PC-9 (cell line): ENCODE results near the gene TSHZ2.

ENCODE experiments used
- EZH2 ChIP-seq: fragments of 200-600 bp; sonication (generic); IDR thresholded peaks from 2 replicates; pipeline ENCODE4 v1.8.0; 2017; ENCODE audit warnings: antibody characterized with exemption, low read depth
- TF ChIP-seq, protein P1 (sequence below): fragments of 200-600 bp; sonication (generic); conservative IDR thresholded peaks from 2 replicates; pipeline ENCODE4 v1.6.1; 2017; ENCODE audit warnings: mixed run types, antibody characterized with exemption, mild to moderate bottlenecking, moderate library complexity

- TF ChIP-seq, protein P1, sequence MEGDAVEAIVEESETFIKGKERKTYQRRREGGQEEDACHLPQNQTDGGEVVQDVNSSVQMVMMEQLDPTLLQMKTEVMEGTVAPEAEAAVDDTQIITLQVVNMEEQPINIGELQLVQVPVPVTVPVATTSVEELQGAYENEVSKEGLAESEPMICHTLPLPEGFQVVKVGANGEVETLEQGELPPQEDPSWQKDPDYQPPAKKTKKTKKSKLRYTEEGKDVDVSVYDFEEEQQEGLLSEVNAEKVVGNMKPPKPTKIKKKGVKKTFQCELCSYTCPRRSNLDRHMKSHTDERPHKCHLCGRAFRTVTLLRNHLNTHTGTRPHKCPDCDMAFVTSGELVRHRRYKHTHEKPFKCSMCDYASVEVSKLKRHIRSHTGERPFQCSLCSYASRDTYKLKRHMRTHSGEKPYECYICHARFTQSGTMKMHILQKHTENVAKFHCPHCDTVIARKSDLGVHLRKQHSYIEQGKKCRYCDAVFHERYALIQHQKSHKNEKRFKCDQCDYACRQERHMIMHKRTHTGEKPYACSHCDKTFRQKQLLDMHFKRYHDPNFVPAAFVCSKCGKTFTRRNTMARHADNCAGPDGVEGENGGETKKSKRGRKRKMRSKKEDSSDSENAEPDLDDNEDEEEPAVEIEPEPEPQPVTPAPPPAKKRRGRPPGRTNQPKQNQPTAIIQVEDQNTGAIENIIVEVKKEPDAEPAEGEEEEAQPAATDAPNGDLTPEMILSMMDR, result no peak
- TF ChIP-seq EZH2, result no peak
Measured at GRCh38 chr20:53013847-53014246, 41.7 kb downstream of the TSHZ2 start.
